HEK293T (cell line): ENCODE results near the gene NDUFAF8.

Experiments used
- CTCF ChIA-PET: fragments of 350-600 bp; formaldehyde crosslinking; extraction: SDS; loops from one replicate; lab custom pipeline; 2021; ENCODE audit warnings: antibody characterized with exemption, inconsistent platforms; lab: Yijun Ruan, JAX
- POLR2A ChIA-PET: fragments of 350-600 bp; formaldehyde crosslinking; extraction: SDS; loops from one replicate; lab custom pipeline; 2020; ENCODE audit warnings: antibody characterized with exemption, inconsistent platforms; lab: Yijun Ruan, JAX
- DNase-seq: peaks from one replicate; pipeline ENCODE4 v3.0.0; 2012; ENCODE audit warnings: mixed read lengths; ENCODE audit errors: extremely low spot score
- ARNT ChIP-seq: fragments of 450-650 bp; IDR thresholded peaks from 2 replicates; pipeline ENCODE4 v1.6.1; 2017; ENCODE audit warnings: mild to moderate bottlenecking
- BHLHE40 ChIP-seq: fragments of 450-650 bp; IDR thresholded peaks from 2 replicates; pipeline ENCODE4 v1.6.1; 2016; ENCODE audit warnings: mild to moderate bottlenecking, moderate library complexity, borderline replicate concordance
- CTBP1 ChIP-seq: fragments of 450-650 bp; IDR thresholded peaks from 2 replicates; pipeline ENCODE4 v1.6.1; 2016; ENCODE audit warnings: borderline replicate concordance
- ELF4 ChIP-seq: fragments of 450-650 bp; IDR thresholded peaks from 2 replicates; pipeline ENCODE4 v1.6.1; 2017; ENCODE audit warnings: antibody characterized with exemption
- FOXA1 ChIP-seq: fragments of 450-650 bp; IDR thresholded peaks from 2 replicates; pipeline ENCODE4 v1.6.1; 2016; ENCODE audit warnings: mild to moderate bottlenecking
- FOXK2 ChIP-seq: fragments of 450-650 bp; IDR thresholded peaks from 2 replicates; pipeline ENCODE4 v1.6.1; 2016; ENCODE audit warnings: mild to moderate bottlenecking
- FOXM1 ChIP-seq: fragments of 450-650 bp; IDR thresholded peaks from 2 replicates; pipeline ENCODE4 v1.6.1; 2017; ENCODE audit warnings: mild to moderate bottlenecking, borderline replicate concordance
- HDGF ChIP-seq: fragments of 450-650 bp; IDR thresholded peaks from 2 replicates; pipeline ENCODE4 v1.6.1; 2017; ENCODE audit warnings: antibody characterized with exemption, borderline replicate concordance
- L3MBTL2 ChIP-seq: fragments of 450-650 bp; conservative IDR thresholded peaks from 2 replicates; pipeline ENCODE4 v1.6.1; 2016; ENCODE audit warnings: mild to moderate bottlenecking
- LEF1 ChIP-seq: fragments of 450-650 bp; IDR thresholded peaks from 2 replicates; pipeline ENCODE4 v1.6.1; 2017; ENCODE audit warnings: mild to moderate bottlenecking, borderline replicate concordance
- NFRKB ChIP-seq: fragments of 450-650 bp; IDR thresholded peaks from 2 replicates; pipeline ENCODE4 v1.6.1; 2016; ENCODE audit warnings: mild to moderate bottlenecking, moderate library complexity
- SP1 ChIP-seq: fragments of 450-650 bp; IDR thresholded peaks from 2 replicates; pipeline ENCODE4 v1.6.1; 2017
- SUZ12 ChIP-seq: fragments of 450-650 bp; IDR thresholded peaks from 2 replicates; pipeline ENCODE4 v1.6.1; 2016; ENCODE audit warnings: mild to moderate bottlenecking
- TARDBP ChIP-seq: fragments of 450-650 bp; IDR thresholded peaks from 2 replicates; pipeline ENCODE4 v1.6.1; 2016
- ZNF384 ChIP-seq: fragments of 450-650 bp; IDR thresholded peaks from 2 replicates; pipeline ENCODE4 v1.6.1; 2016
- TF ChIP-seq, protein P1 (sequence below): fragments of 450-650 bp; IDR thresholded peaks from 2 replicates; pipeline ENCODE4 v1.6.1; 2016

Gene NDUFAF8

DNA sequence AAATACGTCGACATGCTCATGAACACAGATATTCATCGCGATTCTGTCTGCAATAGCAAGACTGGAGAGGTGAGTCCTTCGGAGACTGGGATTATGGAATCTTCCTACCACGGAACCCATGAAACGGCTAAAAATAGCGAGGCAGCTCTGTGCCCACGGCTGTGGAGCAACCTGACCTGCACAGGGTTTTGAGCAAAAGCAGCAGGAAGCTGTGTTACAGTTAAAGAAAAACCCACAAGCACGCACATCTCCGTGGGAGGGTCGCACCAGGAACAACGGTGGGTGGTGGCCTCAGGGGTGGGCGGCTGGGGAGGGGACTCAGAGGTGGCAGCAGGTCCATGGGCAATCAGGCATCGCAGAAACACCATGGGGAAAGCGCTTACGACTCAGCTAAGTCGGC lies 31.2 kb downstream of the NDUFAF8 start:
- POLR2A ChIA-PET = interaction anchor here (1.9 kb wide), 1 partner anchor 242 kb away, joined by 4 read pairs; the partner anchor contains the start of gene ACTG1
- CTCF ChIA-PET = no interaction called here
- no peak for TF ChIP-seq FOXK2
- no peak for TF ChIP-seq LEF1
- DNase-seq = no peak

DNA sequence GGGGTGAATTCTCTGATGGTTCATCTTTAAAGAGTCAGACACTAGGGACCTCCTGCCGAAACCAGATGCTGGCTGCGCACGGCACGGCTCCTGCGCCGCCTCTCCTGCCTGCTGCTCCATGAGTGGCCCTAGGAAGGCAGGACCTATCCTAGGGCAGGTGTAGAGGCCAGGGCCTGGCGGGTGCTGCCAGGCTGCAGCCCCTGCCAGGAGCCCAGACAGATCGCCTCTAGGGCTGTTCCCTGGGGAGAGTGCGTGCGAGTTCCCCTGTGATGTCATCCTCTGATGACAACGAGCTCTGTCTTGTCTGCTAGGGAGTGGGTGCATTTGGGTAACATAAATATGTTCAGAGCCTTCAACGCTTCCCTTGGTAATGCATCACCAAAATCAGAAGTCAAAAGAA lies 32.1 kb downstream of the NDUFAF8 start:
- no peak for DNase-seq
- CTCF ChIA-PET = no interaction called here
- no peak for TF ChIP-seq FOXM1
- TF ChIP-seq LEF1 = no peak
- no peak for TF ChIP-seq L3MBTL2
- TF ChIP-seq HDGF = no peak
- TF ChIP-seq ARNT = no peak
- no peak for TF ChIP-seq BHLHE40
- TF ChIP-seq NFRKB = no peak
- TF ChIP-seq, protein P1, sequence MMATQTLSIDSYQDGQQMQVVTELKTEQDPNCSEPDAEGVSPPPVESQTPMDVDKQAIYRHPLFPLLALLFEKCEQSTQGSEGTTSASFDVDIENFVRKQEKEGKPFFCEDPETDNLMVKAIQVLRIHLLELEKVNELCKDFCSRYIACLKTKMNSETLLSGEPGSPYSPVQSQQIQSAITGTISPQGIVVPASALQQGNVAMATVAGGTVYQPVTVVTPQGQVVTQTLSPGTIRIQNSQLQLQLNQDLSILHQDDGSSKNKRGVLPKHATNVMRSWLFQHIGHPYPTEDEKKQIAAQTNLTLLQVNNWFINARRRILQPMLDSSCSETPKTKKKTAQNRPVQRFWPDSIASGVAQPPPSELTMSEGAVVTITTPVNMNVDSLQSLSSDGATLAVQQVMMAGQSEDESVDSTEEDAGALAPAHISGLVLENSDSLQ = no peak
- TF ChIP-seq FOXA1 = no peak
- no peak for TF ChIP-seq ELF4
- POLR2A ChIA-PET = interaction anchor here (1.9 kb wide), 1 partner anchor 242 kb away, joined by 4 read pairs; the partner anchor contains the start of gene ACTG1

DNA sequence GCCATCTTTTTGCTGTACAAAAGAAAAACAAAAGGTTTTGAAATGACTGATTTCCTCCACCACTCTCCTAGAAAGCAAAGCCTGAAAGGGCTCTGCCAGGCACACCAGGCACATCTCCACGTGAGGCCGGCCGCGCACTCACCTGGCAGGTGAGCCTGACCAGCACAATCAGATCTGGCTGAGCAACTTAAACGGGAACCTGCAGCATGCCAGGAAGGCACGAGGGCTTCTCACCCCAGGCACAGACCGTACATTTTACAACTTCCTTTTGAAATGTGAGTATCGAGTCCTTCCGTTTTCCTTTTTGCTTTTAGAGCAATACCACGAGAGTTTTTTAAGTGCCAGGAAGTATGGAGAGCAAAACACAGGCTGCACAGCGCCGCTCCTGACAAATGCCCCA lies 33.5 kb downstream of the NDUFAF8 start:
- no peak for TF ChIP-seq BHLHE40
- no peak for TF ChIP-seq L3MBTL2
- no peak for TF ChIP-seq ARNT
- TF ChIP-seq SP1 = no peak
- TF ChIP-seq FOXK2 = no peak
- TF ChIP-seq FOXM1 = no peak
- TF ChIP-seq ELF4 = no peak
- no peak for TF ChIP-seq CTBP1
- TF ChIP-seq, protein P1 = no peak
- TF ChIP-seq NFRKB = no peak
- no peak for TF ChIP-seq TARDBP
- TF ChIP-seq LEF1 = no peak
- no peak for TF ChIP-seq SUZ12
- no peak for TF ChIP-seq ZNF384
- no peak for TF ChIP-seq HDGF
- CTCF ChIA-PET = no interaction called here
- POLR2A ChIA-PET = no interaction called here
- DNase-seq = no peak

DNA sequence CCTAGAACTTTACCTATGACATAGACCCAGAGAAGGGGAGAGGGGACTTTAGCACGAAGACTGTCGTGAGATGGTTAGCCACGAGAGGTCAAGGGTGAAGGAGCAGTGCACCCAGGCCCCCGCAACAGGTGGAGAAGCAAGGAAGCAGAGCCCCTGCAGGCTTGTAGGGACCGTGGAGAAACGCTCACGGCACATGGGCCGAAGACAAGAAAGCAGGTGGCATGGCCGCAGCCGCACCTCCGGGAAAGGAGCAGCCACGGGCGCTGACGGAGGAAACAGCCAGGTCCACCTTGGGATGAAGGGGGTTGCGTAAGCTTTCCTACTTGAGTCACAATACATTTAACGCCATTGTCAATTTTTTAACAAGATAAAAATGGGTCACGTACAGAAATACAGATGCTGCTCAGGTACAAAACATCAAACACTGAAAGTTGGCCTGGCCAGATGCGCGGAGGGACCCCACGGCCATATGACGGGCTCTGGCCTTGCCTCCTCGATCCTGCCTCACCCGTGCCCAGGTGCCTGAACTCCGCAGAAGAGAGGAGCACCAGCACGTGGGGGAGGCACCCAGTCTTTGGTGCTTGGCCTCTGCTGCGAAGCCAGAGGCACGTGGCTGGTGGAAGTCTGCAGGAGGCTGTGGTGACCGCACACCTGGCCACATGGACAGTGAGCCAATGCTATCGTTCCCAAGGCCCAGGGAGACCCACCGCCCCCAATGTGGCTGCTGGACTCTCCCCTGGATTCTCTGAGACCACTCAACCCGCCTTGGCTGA lies 34.8 kb downstream of the NDUFAF8 start:
- no peak for TF ChIP-seq TARDBP
- no peak for TF ChIP-seq L3MBTL2
- TF ChIP-seq HDGF = no peak
- TF ChIP-seq FOXK2 = no peak
- no peak for TF ChIP-seq NFRKB
- TF ChIP-seq ARNT = no peak
- TF ChIP-seq, protein P1 = no peak
- TF ChIP-seq FOXM1 = no peak
- TF ChIP-seq ELF4 = no peak
- TF ChIP-seq ZNF384 = no peak
- no peak for TF ChIP-seq CTBP1
- TF ChIP-seq BHLHE40 = no peak
- no peak for TF ChIP-seq SP1
- no peak for TF ChIP-seq FOXA1
- TF ChIP-seq LEF1 = no peak
- no peak for TF ChIP-seq SUZ12
- POLR2A ChIA-PET = no interaction called here
- CTCF ChIA-PET = no interaction called here
- DNase-seq = no peak

DNA sequence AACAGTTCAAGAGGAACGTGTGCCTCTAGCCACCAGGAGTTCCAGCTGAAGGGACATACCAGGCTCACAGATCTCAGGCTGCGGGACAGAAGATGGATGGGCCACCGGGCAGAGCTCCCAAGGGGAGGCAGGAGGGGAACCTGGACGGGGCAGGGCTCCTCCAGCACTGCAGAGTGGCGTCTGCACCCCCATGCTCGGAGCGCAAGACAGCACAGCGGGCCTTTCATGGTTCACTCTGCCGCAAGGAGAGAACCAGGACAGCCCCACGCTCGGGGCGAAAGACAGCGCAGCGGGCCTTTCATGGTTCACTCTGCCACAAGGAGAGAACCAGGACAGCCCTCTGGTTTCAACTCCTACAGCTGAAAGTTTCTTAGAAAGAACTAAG lies 35.3 kb downstream of the NDUFAF8 start:
- DNase-seq = no peak
- ChIA-PET POLR2A (interaction anchor here (0.7 kb wide), 2 partner anchors 105 to 128 kb away, joined by 3 to 4 read pairs; no protein-coding TSS in a partner anchor), CTCF (no interaction called here)
- no peak for TF ChIP-seq HDGF
- no peak for TF ChIP-seq FOXK2
- TF ChIP-seq NFRKB = no peak
- no peak for TF ChIP-seq SUZ12
- TF ChIP-seq ARNT = no peak
- TF ChIP-seq CTBP1 = no peak
- TF ChIP-seq ELF4 = no peak
- TF ChIP-seq TARDBP = no peak
- TF ChIP-seq ZNF384 = no peak
- no peak for TF ChIP-seq FOXM1
- no peak for TF ChIP-seq L3MBTL2
- TF ChIP-seq FOXA1 = no peak
- no peak for TF ChIP-seq BHLHE40

DNA sequence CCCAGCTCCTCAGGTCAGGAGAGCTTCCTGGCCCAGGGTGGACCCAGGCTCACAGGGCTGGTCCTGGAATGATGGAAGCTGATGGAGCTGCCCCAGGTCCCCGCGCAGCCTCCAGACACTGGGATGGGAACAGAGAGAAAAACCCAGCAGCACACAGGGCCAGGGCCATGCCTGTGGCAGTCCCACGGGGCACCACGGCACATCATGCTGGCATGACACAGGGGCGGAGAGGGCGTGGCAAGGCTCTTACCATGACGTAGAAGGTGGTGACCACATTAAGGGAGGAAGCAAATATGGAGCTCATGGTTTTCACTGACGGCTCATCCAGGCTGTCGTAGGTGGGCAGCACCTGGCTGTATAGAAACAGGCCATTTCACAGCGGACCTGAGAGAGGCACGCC lies 37.7 kb downstream of the NDUFAF8 start:
- ChIA-PET POLR2A (no interaction called here), CTCF (no interaction called here)
- no peak for TF ChIP-seq SUZ12
- TF ChIP-seq ZNF384 = no peak
- no peak for DNase-seq
